K562 treated with DMSO at 1 percent for 48 hours (cell line): Measurements from ENCODE around the gene MACF1. TPM values are rescaled to one million over a fixed set of nuclear protein-coding genes. Genes with fewer than 3 reads are reported as not detected.

Experiments
- total RNA-seq: library from RNA; unstranded; fragments of 300-600 nt; gene quantifications from 2 replicates; pipeline ENCODE4 v1.2.3, GENCODE V29; 2022; ENCODE audit warnings: low replicate concordance; ENCODE audit errors: extremely low read depth

MACF1 gene, protein sequence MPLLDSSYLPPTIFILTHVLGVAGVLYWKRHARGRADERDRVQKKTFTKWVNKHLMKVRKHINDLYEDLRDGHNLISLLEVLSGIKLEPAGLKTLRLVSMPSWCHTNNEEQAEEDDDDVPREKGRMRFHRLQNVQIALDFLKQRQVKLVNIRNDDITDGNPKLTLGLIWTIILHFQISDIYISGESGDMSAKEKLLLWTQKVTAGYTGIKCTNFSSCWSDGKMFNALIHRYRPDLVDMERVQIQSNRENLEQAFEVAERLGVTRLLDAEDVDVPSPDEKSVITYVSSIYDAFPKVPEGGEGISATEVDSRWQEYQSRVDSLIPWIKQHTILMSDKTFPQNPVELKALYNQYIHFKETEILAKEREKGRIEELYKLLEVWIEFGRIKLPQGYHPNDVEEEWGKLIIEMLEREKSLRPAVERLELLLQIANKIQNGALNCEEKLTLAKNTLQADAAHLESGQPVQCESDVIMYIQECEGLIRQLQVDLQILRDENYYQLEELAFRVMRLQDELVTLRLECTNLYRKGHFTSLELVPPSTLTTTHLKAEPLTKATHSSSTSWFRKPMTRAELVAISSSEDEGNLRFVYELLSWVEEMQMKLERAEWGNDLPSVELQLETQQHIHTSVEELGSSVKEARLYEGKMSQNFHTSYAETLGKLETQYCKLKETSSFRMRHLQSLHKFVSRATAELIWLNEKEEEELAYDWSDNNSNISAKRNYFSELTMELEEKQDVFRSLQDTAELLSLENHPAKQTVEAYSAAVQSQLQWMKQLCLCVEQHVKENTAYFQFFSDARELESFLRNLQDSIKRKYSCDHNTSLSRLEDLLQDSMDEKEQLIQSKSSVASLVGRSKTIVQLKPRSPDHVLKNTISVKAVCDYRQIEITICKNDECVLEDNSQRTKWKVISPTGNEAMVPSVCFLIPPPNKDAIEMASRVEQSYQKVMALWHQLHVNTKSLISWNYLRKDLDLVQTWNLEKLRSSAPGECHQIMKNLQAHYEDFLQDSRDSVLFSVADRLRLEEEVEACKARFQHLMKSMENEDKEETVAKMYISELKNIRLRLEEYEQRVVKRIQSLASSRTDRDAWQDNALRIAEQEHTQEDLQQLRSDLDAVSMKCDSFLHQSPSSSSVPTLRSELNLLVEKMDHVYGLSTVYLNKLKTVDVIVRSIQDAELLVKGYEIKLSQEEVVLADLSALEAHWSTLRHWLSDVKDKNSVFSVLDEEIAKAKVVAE (N-terminal part only)
- total RNA-seq, result 583 TPM in 1 of 2 replicates, not detected in the other

GRCh38 chr1:39204441-39205081 is at the start of gene MACF1:
TSS of gene MACF1 (plus strand) at chr1:39204695. CDS start at chr1:39205023, 328 bp downstream.

GRCh38 chr1:39491146-39491921 is 286.8 kb downstream of the MACF1 start, which contains the start of gene BMP8A:
TSS of gene BMP8A (plus strand) at chr1:39491636. CDS start at chr1:39491992, 356 bp downstream.

Other genes with a start within 250 kb of the MACF1 start
- gene AKIRIN1, start 213.4 kb upstream of the MACF1 start, total RNA-seq, result not detected in 2 replicates
- not detected in 2 replicates for gene NDUFS5, start 178.3 kb upstream of the MACF1 start, total RNA-seq